NCI-H226 (cell line): Measurements from ENCODE around the gene NMS.

ENCODE experiments used
- DNase-seq: peaks from one replicate; pipeline ENCODE4 v3.0.0-alpha.2; 2015

Gene NMS

DNA sequence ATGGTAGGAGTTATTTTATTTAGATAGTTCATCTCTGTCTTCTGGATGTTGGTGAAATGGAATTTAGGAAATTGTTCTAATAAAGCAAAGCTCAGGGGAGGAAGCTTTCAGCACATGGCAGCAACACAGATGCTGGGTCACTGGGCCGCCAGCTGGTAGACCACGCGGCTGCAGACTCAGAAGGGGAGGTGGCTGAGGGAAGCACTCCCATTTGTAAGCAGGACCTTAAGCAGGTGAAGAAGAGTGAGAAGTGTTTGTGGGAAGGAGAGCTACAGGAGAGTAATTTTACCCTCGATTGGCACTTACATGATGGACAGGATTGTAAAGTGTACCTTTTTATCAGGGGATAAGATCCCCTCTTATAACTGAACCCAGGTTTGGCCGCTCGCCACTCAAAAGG is 24.4 kb downstream of the NMS start:
- no peak for DNase-seq

- DNase-seq, result no peak
Observed at GRCh38 chr2:100502782-100503181, 32.5 kb downstream of the NMS start.

DNA sequence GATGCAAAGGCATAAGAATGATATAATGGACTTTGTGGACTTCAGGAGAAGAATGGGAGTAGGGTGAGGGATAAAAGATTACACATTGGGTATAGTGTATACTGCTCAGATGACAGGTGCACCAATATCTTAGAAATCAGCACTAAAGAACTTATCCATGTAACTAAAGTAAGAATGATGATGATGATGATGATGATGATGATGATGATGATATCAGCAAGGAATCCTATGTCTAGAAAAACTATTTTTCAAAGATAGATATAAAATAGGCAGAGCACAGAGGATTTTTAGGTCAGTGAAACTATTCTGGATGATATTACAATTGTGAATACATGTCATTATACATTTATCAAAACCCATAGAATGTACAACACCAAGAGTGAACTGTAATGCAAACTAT is 34.3 kb downstream of the NMS start:
- DNase-seq, result no peak

- no peak for DNase-seq
Observed at GRCh38 chr2:100509066-100509465, 38.8 kb downstream of the NMS start.

DNA sequence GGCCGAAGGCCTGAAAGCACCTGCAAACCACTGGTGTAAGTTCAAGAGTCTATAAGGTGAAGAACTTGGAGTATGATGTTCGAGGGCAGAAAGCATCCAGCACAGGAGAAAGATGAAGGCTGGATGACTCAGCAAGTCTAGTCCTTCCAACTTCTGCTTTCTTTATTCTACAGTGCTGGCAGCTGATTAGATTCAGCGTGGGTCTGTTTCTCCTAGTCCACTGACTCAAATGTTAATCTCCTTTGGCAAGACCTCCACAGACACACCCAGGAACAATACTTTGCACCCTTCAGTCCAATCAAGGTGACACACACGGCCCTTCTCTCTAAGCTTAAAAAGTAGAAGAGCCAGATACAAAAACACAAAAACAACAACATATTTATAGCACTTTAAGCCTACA is 43.4 kb downstream of the NMS start:
- DNase-seq, result no peak

- no peak for DNase-seq
Observed at GRCh38 chr2:100517556-100517955, 47.3 kb downstream of the NMS start.

DNA sequence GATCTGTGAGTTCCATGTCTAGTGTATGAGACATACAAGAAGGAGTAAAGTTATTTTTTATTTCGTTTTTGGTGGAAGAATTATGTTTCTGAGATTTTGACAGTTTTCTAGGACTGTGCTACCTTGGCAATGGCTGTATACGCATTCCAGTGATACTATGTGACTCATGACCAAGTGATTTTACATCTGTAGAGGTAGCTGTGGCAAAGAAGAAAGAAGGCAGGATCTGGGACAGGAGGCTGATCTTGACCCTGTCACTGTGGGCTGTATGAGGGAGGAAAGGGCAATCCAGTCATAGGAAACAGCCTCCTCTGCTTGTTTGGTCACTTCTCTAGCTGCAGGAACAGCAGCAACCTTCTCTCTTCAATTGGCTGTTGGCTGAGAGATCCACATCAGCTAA is 48.5 kb downstream of the NMS start:
- DNase-seq, result no peak

GRCh38 chr2:100520224-100520623 is 49.9 kb downstream of the NMS start:
- no peak for DNase-seq

- no peak for DNase-seq
Observed at GRCh38 chr2:100522430-100522829, 52.1 kb downstream of the NMS start.

GRCh38 chr2:100524331-100524730 is 54.0 kb downstream of the NMS start:
- DNase-seq, result no peak

- no peak for DNase-seq
Observed at GRCh38 chr2:100526868-100527267, 56.6 kb downstream of the NMS start.

DNA sequence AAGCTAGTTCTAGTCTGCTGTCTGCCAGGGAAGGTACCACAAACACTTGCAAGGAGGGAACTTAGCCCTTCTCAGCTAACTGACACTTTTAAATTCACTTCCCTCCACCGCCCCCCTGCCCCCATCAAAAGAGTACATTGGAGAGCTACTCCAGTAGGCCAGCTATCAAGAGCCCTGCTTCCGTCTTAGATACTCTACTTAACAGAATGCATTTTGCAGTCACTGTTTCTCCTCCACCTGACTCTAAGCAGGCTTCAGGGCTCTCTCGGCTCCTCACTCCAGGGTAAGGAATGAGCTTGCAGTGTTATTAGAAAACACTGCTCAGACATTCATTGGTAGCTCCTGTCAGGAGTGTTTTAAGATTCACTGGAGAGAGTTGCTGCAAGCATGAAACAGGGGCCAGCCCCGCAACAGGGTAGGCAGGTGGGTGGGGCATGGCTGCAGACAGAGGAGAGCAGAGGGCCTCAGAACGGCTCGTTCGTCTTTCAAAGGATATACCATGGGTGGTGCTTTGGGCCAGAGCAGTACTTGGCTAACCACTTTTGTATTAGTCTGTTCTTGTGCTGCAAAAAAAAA is 57.2 kb downstream of the NMS start:
- no peak for DNase-seq

- DNase-seq, result no peak
Observed at GRCh38 chr2:100529176-100529575, 58.9 kb downstream of the NMS start.

DNA sequence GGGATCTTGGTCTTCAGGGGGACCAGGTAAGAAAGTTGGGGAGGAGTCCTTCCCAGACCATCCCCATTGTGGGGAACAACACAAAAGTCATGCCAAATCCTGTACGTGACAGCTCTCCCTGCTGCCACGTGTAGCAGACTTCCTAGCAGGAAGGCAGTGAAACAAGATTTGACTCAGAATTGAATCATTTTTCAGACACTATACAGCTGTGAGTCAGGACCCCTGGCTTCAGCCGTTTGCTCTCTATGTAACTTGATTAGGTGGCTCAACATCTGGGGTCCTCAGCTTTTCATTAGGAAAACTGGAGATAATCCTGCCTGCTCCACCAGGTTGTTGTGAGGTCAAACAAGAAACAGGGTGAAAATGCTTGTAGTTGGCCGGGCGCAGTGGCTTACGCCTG is 59.6 kb downstream of the NMS start:
- no peak for DNase-seq
